Keratinocyte (primary cell): ENCODE measurements around the gene CARS1. TPM values are rescaled to one million over a fixed set of nuclear protein-coding genes. Genes with fewer than 3 reads are reported as not detected.

ENCODE experiments used
- DNase-seq: peaks from one replicate; pipeline ENCODE4 v3.0.0-alpha.2; 2011; ENCODE audit warnings: low read depth, missing footprints, low spot score
- FAIRE-seq: peaks from 2 replicates; lab custom pipeline; 2011; peaks lifted over from hg19 to GRCh38; lab: Jason Lieb, UNC
- H2AFZ ChIP-seq: 2 replicates; pipeline ENCODE4 v1.6.0; 2012; ENCODE audit warnings: low read length, control low read depth, inconsistent platforms; ENCODE audit not compliant: control insufficient read depth
- H3K27ac ChIP-seq: 2 replicates; pipeline ENCODE4 v1.5.1; 2011; ENCODE audit warnings: low read length; ENCODE audit not compliant: control insufficient read depth, insufficient read depth
- H3K27me3 ChIP-seq: 3 replicates; pipeline ENCODE4 v1.6.0; 2011; ENCODE audit warnings: low read length; ENCODE audit not compliant: control insufficient read depth, insufficient read depth; ENCODE audit errors: extremely low read depth
- H3K36me3 ChIP-seq, 2 experiments: 2 replicates in 1 of 2; 3 replicates in 1 of 2; pipeline ENCODE4 v1.5.1; 2011; ENCODE audit warnings: low read length in 2 of 2, mild to moderate bottlenecking in 1 of 2; ENCODE audit not compliant: control insufficient read depth in 2 of 2, insufficient read depth in 2 of 2; ENCODE audit errors: extremely low read depth in 1 of 2
- H3K4me1 ChIP-seq: 3 replicates; pipeline ENCODE4 v1.5.1; 2011; ENCODE audit warnings: low read length; ENCODE audit not compliant: control insufficient read depth, insufficient read depth; ENCODE audit errors: extremely low read depth
- H3K4me2 ChIP-seq: 3 replicates; pipeline ENCODE4 v1.6.0; 2011; ENCODE audit warnings: low read depth, low read length; ENCODE audit not compliant: control insufficient read depth, insufficient read depth; ENCODE audit errors: extremely low read depth
- H3K4me3 ChIP-seq, 3 experiments: fragments of 200-600 bp in 1 of 3; sonication (generic) in 1 of 3; 2 replicates in 2 of 3; 3 replicates in 1 of 3; pipeline ENCODE4 v1.5.1; 2011 to 2016; ENCODE audit warnings: low read length in 3 of 3, mild to moderate bottlenecking in 3 of 3, control low read depth in 2 of 3, inconsistent platforms in 1 of 3, low read depth in 1 of 3, mixed read lengths in 1 of 3, mixed run types in 1 of 3, moderate library complexity in 1 of 3; ENCODE audit not compliant: control insufficient read depth in 2 of 3, insufficient read depth in 2 of 3; ENCODE audit errors: extremely low read depth in 1 of 3
- H3K79me2 ChIP-seq: 2 replicates; pipeline ENCODE4 v1.6.0; 2012; ENCODE audit warnings: low read length; ENCODE audit not compliant: control insufficient read depth, insufficient read depth
- H3K9ac ChIP-seq: 3 replicates; pipeline ENCODE4 v1.6.0; 2011; ENCODE audit warnings: low read length; ENCODE audit not compliant: control insufficient read depth, insufficient read depth; ENCODE audit errors: extremely low read depth
- H3K9me1 ChIP-seq: 3 replicates; pipeline ENCODE4 v1.6.0; 2011; ENCODE audit warnings: low read length; ENCODE audit not compliant: control insufficient read depth, insufficient read depth; ENCODE audit errors: extremely low read depth
- H3K9me3 ChIP-seq: 2 replicates; pipeline ENCODE4 v1.5.1; 2012; ENCODE audit warnings: low read depth, low read length; ENCODE audit not compliant: control insufficient read depth
- H4K20me1 ChIP-seq: 3 replicates; pipeline ENCODE4 v1.6.0; 2011; ENCODE audit warnings: low read length; ENCODE audit not compliant: control insufficient read depth, insufficient read depth; ENCODE audit errors: extremely low read depth
- CTCF ChIP-seq, 3 experiments: IDR thresholded peaks in 1 of 3; conservative IDR thresholded peaks in 1 of 3; optimal IDR thresholded peaks in 1 of 3; 2 replicates in 2 of 3; 3 replicates in 1 of 3; pipeline versions ENCODE3 to v1.5.1; 2011; ENCODE audit warnings: low read length in 3 of 3, mild to moderate bottlenecking in 3 of 3, moderate library complexity in 2 of 3, control low read depth in 1 of 3, inconsistent platforms in 1 of 3; ENCODE audit not compliant: insufficient read depth in 2 of 3; ENCODE audit errors: extremely low read depth in 1 of 3
- EZH2 ChIP-seq: IDR thresholded peaks from one replicate; pipeline ENCODE4 v1.6.1; 2012; ENCODE audit warnings: inconsistent platforms, mild to moderate bottlenecking, low read length, moderate library complexity
- dilution Hi-C: fragments of 300-500 bp; cut with MboI; formaldehyde crosslinking; loops from one replicate; pipeline ENCODE4 v1.7.0; 2020; ENCODE audit warnings: low sequenced_read_pairs; ENCODE audit not compliant: extremely low pct_ligation_motif_present
- polyA plus RNA-seq, 5 experiments: library from polyadenylated mRNA; depleted of rRNA in 3 of 5; stranded (reverse) in 3 of 5; stranded (forward) in 1 of 5; unstranded in 1 of 5; fragments of >200 nt; gene quantifications; 1 replicate in 1 of 5; 2 replicates in 3 of 5; 3 replicates in 1 of 5; pipeline versions ENCODE4 v1.2.1 to v1.2.3, GENCODE V29; 2011 to 2012; ENCODE audit warnings: missing spikeins in 2 of 5, low read depth in 1 of 5, low replicate concordance in 1 of 5

The CARS1 gene
- polyA plus RNA-seq, 1 donor (not counting 4 experiments of a cell fraction or from before 2014, with no cell fraction given): 60.7 TPM

DNA sequence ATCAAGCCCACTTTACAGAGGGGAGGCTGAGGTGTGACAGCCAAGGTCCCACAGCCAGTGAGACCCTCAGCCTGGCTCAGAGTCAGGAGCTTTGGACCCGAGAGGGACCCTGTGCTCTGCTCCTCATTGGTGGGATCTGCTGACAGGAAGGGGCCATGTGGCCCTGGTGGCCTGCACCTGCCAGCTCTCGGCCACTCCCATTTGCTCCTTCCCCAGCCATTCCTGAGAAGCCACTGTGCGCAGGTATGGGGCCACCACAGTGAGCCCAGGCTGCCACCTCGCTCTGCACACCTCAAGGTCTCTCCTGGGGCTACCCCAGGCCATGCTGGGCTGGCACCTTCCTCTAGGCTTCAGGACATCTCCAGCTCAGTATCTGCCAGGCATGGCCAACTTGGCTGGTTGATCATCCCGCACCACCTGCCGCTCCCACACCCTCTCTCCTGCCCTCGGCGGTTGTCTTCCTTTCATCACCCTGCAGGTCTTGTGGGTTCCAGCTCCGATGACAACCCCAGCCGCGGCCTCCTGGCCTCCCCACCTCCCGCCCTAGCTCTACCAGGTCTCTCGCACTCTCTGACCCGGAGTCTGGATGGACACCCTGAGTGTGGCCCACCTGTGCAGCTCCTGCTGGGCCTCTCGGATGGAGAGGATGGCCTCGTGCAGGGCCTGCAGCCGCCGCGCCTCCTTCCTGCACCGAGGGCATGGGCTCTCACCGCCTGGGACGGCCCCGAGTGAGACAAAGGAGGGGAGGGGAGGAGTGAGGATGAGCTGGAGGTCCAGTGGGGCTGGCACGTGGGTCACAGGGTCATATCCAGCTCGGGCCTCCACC is 32.2 kb upstream of the CARS1 start:
- no peak overlapping the region for H3K4me3 ChIP-seq
- no peak for DNase-seq
- H4K20me1 ChIP-seq: peaks cover 4% of the 10 kb centered on the region
- dilution Hi-C loops: no loop called here
- H3K27me3 ChIP-seq: peaks cover 4% of the 10 kb centered on the region
- no peak overlapping the region for H3K27ac ChIP-seq
- H3K79me2 ChIP-seq: no peaks in the 10 kb centered on the region
- no peak overlapping the region for H2AFZ ChIP-seq
- H3K9ac ChIP-seq: no peak overlapping the region
- TF ChIP-seq EZH2: no peak
- TF ChIP-seq CTCF (optimal IDR thresholded peaks at IDR 0.05 in 1 of 3, IDR thresholded peaks at IDR 0.05 in 1 of 3, conservative IDR thresholded peaks at IDR 0.05 in 1 of 3; ENCODE audit: extremely low read depth in 1 of 3, insufficient read depth in 2 of 3, low read length in 3 of 3): no peak
- FAIRE-seq: no peak
- H3K4me1 ChIP-seq: peaks cover 14% of the 10 kb centered on the region
- H3K4me2 ChIP-seq: no peak overlapping the region
- H3K9me3 ChIP-seq: no peaks in the 10 kb centered on the region
- no peaks in the 10 kb centered on the region for H3K9me1 ChIP-seq
- peaks cover 0 to 1% of the 10 kb centered on the region in 2 experiments for H3K36me3 ChIP-seq

DNA sequence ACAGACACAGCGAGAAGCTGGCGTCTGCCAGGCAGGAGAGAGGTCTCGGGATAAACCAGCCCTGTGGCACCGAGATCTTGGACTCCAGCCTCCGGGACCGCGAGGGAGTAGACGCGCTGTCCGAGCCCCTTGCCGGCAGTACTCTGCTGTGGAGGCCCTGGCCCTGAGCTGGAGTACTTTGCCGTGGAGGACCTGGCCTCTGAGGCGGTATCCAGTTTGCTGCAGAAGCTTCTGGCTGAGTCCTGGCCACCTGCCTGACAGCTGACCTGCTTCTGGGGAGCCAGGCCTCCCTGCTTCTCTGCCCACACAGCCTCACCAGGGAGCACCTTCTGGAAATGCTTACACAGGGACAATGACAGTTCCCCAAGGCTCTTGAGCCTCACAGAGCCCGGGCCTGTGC is 31.6 kb upstream of the CARS1 start:
- TF ChIP-seq EZH2 (no peak), CTCF (optimal IDR thresholded peaks at IDR 0.05 in 1 of 3, IDR thresholded peaks at IDR 0.05 in 1 of 3, conservative IDR thresholded peaks at IDR 0.05 in 1 of 3; ENCODE audit: extremely low read depth in 1 of 3, insufficient read depth in 2 of 3, low read length in 3 of 3) (no peak)
- Histone ChIP-seq H3K9me1 (no peaks in the 10 kb centered on the region), H3K27me3 (peaks cover 4% of the 10 kb centered on the region), H3K79me2 (no peaks in the 10 kb centered on the region), H3K4me3 (no peak overlapping the region), H3K9ac (no peak overlapping the region), H3K4me1 (peaks cover 14% of the 10 kb centered on the region), H3K36me3 (no peaks in the 10 kb centered on the region), H3K27ac (no peak overlapping the region), H3K4me2 (no peak overlapping the region), H3K9me3 (no peaks in the 10 kb centered on the region), H2AFZ (no peak overlapping the region), H4K20me1 (peaks cover 4% of the 10 kb centered on the region)
- dilution Hi-C loops: no loop called here
- DNase-seq (no peak), FAIRE-seq (no peak)
